ENCODE data around the gene ANKRD1.
"Not testable (repeated sequence)": the region's sequence is repeated elsewhere in the genome, so short reads cannot be mapped to it uniquely, and the experiment has no call there.

The ANKRD1 gene

GRCh38 chr10:90911133-90912051 is 9.5 kb downstream of the ANKRD1 start:
- no peak for DNase-seq

DNA sequence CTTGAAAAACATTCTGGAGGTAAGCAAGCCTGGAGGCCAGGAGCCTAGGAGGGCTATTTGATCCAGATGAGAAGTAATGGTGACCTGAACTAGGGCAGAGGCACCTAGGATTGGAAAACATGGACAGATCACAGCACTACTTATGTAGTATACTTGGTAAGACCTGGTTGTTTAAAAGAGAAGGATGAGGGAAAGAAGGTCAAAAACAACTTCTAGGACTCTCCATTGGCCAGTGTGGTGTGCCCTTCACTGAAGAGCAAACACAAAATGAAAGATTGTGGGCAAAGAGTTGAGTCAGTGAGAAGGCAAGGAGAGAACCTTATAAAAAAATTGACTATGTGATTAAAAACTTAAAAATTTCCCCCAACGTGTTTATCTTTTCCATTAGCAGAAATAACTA is 14.3 kb downstream of the ANKRD1 start:
- no peak for DNase-seq

- DNase-seq: no peak
These were observed 15.0 kb downstream of the ANKRD1 start for GRCh38 chr10:90905925-90906324.

DNA sequence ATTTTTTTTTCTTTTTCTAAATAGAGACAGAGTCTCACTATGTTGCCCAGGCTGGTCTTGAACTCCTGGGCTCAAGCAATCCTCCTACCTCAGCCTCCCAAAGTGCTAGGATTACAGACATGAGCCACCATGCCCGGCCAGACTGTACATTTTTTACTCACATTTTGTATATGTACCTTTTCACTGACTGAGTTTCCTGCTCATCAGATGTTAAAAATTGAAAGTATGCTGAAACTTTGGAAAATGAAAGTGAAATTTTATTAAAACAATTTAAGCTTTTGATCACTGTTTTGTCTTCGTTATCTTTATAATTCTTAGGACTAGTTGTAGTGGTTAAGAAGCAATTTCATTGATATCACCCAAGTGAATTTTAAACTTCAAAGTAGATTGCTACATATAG is 24.0 kb downstream of the ANKRD1 start:
- not testable (repeated sequence) for DNase-seq

GRCh38 chr10:90893190-90893589 is 27.7 kb downstream of the ANKRD1 start:
- no peak for DNase-seq

DNA sequence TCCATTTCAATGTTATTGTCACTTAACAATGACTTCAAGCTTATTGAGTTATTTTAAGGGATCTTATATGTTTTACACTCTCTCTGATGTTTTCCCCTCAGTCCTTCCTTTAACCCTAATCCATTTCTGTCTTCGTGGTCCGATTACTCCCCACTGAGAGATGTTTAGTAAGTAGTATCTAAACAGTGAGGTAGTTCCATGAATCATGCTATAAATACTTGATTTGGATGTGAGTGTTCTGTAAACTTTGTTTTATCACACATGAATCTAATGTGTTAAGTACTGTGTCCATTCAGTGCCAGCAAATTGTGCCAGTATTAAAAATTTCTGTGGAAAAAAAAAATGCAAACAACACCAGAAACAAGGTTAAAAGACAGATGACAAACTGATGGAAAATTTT is 30.5 kb downstream of the ANKRD1 start:
- no peak for DNase-seq

GRCh38 chr10:90889636-90890035 is 31.3 kb downstream of the ANKRD1 start:
- no peak for DNase-seq

DNA sequence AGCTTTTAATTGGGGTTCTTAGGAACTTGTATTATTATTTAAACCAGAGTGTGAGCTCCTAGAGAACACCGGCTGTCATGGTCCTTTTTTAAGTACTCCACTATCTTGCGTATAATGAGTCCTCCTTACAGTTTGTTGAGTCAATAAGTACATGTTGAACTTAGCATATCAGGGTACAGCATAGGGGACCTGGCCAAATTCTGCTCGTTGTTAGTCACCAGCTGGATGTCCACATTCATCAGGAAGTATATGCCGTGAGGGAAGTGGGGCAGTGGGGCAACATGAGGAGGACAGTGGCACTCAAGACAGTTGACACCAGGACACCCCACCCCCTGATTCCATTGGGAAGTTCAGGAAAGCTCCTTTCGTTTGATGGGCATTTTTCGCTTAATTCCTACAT is 32.5 kb downstream of the ANKRD1 start:
- no peak for DNase-seq

DNA sequence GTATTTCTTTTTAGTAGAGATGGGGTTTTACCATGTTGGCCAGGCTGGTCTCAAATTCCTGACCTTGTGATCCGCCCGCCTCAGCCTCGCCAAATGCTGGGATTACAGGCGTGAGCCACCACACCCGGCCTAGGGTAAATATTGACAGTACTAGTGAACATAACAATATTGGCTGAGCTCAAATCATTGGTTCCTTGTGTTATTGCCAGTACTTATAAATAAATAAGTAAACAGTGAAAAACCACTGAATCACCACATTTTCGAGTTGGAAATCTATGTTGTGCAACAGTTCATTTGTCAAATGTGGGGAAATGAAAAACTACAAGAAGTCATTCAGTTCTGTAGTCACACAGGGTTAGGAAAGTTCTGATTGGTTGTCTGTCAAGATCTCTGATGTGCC is 33.3 kb downstream of the ANKRD1 start:
- DNase-seq: no peak

DNA sequence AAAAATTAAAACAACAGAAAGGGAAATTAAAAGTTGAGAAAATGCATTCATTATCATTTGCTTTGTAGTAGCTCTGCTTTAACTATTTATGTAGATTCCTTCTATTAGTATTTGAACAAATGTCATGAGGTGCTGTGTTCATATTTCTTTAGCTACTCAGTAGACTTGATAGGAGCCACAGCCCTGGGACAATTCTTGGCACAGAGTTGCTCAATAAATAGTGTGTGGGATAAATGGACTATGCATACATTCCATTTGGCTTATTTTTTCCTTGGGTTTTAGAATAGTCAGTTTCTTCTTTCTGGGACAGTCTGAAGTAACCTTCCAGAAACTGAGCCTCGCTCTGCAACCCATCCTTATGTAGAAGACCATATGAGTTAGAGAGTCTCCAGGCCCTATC is 35.7 kb downstream of the ANKRD1 start:
- DNase-seq: no peak

DNA sequence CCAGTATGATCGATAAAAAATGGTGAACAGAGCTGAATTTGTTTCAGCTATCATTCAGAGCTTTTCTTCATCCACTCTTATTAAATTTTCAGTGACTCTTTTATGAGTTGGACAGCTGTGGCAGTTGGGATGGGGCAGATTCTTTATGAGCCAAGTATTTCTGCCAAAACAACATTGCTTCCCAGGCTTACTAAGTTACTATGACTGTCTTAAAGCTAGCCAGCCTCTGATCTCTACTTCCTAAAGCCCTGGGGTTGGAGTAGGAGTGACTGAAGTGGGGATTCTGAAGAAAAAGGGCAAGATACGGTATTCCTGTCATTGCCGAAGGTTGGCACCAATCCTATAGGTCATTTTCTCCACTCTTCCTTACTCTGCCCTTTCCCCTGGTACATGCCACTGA is 36.5 kb downstream of the ANKRD1 start:
- DNase-seq: no peak

GRCh38 chr10:90880059-90880719 is 40.7 kb downstream of the ANKRD1 start:
- DNase-seq: not testable (repeated sequence)

- no peak for DNase-seq
These were observed 41.8 kb downstream of the ANKRD1 start for GRCh38 chr10:90879062-90879461.

- DNase-seq: no peak
These were observed 48.3 kb downstream of the ANKRD1 start for GRCh38 chr10:90872648-90873020.

- peak; percentile 21 for DNase-seq
These were observed 48.9 kb downstream of the ANKRD1 start, which contains the start of gene RPP30 for GRCh38 chr10:90871766-90872647. RPP30 (plus strand) TSS chr10:90871974; CDS start chr10:90871987, 13 bp downstream.

GRCh38 chr10:90871279-90871765 is 49.6 kb downstream of the ANKRD1 start:
- no peak for DNase-seq

DNA sequence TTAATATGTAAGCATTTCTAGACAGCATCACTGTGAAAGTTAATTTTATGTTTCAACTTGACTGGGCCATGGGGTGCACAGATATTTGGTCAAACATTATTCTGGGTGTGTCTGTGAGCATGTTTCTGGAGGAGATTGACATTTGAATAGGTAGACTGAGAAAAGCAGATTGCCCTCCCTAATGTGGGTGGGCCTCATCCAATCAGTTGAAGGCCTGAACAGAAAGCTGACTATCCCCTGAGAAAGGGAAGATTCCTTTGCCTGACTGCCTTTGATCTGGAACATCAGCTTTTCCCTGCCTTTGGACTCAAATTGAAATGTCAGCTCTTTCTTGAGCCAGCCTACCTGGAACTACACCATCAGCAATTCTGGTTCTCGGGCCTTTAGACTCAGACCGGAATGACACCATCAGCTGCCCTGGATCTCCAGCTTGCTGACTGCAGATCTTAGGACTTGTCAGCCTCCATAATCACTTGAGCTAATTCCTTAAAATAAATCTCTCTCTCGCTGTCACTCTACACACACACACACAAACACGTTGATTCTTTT is 54.8 kb downstream of the ANKRD1 start:
- no peak for DNase-seq

GRCh38 chr10:90865401-90865800 is 55.5 kb downstream of the ANKRD1 start:
- DNase-seq: no peak

- no peak for DNase-seq
These were observed 57.9 kb downstream of the ANKRD1 start for GRCh38 chr10:90862908-90863514.
